Adrenal gland (tissue), 5 donors: Measurements from ENCODE around the gene MKLN1.

Source experiments
- CTCF ChIP-seq, 6 experiments: fragments of 450-650 bp in 4 of 6; fragments of 200-600 bp in 2 of 6; sonication (generic) in 1 of 6; IDR thresholded peaks; 1 replicate in 5 of 6; 2 replicates in 1 of 6; pipeline versions ENCODE4 v1.5.1 to v1.8.0; 2016 to 2021; ENCODE audit warnings: antibody characterized with exemption in 6 of 6, mild to moderate bottlenecking in 2 of 6, moderate library complexity in 1 of 6
- POLR2A ChIP-seq, 2 donors: fragments of 450-650 bp; IDR thresholded peaks; one replicate each; pipeline ENCODE4 v1.6.1; 2017; ENCODE audit warnings: antibody characterized with exemption in 2 of 2, mild to moderate bottlenecking in 2 of 2, moderate library complexity in 1 of 2
- donor health status: DM: no; HTN: no; CAD: no.

- TF ChIP-seq CTCF (IDR thresholded peaks at IDR 0.05) (no peak), POLR2A (IDR thresholded peaks at IDR 0.05) (no peak)
Observed at GRCh38 chr7:131335639-131336381, 8.1 kb downstream of the MKLN1 start.
